Fibroblast of mammary gland (primary cell): ENCODE data around the gene ELP5.

Experiments
- DNase-seq: peaks from one replicate; pipeline ENCODE4 v3.0.0-alpha.2; 2010; ENCODE audit warnings: low read depth
- H3K4me3 ChIP-seq: 2 replicates; pipeline ENCODE4 v1.5.1; 2011; ENCODE audit warnings: low read depth, mild to moderate bottlenecking, low read length, moderate library complexity; ENCODE audit not compliant: control insufficient read depth
- TF ChIP-seq, protein P1 (sequence below): conservative IDR thresholded peaks from 2 replicates; pipeline ENCODE4 v1.5.1; 2011; ENCODE audit warnings: low read depth, low read length, inconsistent platforms; ENCODE audit not compliant: control insufficient read depth, insufficient read depth

The ELP5 gene

DNA sequence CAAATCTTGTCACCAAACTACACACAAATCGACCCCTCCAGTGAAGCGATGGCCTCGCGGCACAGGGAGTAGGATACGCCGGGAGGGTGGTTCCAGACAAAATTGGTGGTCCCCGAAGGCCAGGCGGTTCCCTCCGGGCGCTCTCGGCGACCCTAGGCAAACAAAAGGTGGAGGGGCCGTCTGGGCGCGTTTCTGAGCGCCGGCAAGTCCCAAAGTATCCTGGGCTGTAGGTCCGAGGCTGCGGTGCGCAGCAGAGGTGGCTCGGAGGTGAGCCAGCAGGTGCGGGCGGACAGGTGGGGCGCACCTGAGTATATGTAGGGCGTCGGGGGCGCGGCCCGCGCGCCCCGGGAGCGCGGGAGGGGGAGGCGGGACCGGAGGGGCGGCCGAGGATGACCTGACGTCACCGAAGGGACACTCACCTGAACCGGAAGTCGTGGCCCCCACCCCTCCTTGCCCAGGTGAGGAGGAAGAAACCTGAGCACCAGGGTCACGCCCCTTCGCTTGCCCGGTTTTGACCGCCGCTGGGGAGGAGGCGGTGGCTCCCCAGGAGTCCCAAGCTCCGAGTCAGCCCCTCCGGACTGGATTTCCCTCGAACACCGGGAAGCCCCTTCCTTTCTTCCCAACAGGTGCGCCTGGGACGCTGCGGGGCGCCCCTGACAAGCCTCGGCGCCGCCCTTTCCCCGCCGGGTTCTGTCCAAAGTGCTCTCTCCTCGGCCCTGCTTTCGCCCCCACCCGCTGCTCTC, 10.3 kb downstream of the ELP5 start, which contains the start of gene CLDN7:
CLDN7 (minus strand) TSS at position 287 of the 743 bp plus-strand sequence. CDS start 435 bp downstream, outside the sequence.
- TF ChIP-seq, protein P1, sequence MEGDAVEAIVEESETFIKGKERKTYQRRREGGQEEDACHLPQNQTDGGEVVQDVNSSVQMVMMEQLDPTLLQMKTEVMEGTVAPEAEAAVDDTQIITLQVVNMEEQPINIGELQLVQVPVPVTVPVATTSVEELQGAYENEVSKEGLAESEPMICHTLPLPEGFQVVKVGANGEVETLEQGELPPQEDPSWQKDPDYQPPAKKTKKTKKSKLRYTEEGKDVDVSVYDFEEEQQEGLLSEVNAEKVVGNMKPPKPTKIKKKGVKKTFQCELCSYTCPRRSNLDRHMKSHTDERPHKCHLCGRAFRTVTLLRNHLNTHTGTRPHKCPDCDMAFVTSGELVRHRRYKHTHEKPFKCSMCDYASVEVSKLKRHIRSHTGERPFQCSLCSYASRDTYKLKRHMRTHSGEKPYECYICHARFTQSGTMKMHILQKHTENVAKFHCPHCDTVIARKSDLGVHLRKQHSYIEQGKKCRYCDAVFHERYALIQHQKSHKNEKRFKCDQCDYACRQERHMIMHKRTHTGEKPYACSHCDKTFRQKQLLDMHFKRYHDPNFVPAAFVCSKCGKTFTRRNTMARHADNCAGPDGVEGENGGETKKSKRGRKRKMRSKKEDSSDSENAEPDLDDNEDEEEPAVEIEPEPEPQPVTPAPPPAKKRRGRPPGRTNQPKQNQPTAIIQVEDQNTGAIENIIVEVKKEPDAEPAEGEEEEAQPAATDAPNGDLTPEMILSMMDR: no peak
- peak within 1 kb of the TSS; percentile 32 for H3K4me3 ChIP-seq
- no peak for DNase-seq

DNA sequence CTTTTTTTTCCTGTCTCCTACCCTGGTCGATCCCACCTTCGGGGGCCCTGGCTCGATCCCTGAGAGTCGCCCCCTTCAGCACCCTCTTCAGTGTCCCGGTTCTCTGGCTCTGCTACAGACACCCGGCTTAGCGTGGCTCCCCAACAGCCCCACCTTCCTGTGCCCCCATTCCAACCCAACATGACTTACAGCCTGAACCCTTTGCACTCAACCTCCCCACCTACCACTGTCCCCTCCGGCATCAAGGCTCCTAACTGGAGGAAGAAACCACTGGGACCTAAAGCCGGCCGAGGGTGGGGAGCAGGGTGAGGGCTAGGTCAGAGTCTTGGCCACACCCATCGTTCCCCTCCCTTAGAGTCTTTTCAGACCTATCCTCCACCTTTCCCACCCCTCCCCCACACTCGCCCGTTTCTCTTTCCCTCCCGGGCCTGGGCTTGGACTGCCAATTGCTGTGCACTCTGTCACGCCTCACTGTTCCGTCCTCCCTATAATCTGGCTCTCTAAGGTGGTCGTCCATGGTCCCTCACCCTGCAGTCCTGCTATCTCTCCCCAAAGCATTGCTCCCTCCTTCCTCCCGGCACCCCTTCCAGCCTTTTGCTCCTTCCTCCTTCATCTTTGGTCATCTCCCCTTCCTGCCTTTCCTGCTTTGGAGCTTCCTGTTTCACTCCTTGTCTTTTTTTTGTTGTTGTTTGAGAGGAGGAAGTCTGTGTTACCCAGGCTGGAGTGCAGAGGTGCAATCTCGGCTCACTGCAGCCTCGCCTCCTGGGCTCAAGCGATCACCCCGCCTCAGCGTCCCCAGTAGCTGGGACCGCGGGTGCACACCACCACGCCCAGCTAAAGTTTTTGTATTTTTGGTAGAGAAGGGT, 11.2 kb downstream of the ELP5 start:
- TF ChIP-seq, protein P1: no peak
- no peak for DNase-seq
- H3K4me3 ChIP-seq: no peak overlapping the region

DNA sequence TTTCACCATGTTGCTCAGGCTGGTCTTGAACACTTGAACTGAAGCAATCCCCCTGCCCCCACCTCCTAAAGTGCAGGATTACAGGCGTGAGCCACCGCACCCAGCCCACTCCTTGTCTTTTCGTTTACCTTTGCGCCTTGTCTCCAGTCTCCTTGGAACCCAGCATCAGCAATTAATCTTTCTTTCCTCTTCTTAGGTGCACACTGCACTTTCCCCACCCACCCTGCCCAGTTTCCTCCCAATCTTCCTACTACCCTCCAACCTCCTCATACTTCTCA, 11.7 kb downstream of the ELP5 start:
- DNase-seq: no peak
- no peak overlapping the region for H3K4me3 ChIP-seq
- TF ChIP-seq, protein P1: no peak

DNA sequence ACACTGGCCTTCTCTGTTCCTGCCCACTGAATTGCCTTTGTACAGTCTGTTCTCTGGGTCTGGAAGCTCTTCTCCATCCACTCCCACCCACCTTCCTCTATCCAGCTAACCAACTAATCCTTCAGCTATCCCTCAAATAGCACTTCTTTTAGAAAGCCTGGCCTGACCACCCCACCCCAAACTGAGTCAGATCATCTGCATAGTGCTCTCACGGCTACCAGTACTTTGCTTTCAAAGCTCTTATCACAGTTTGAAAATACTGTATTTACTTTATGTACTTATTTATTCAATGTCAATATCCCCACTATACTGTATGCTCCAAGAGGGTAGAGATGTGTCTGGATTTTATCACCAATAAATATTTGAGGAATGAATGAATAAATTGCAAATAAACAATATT, 14.8 kb downstream of the ELP5 start:
- TF ChIP-seq, protein P1: no peak
- DNase-seq: peak; percentile 33
- H3K4me3 ChIP-seq: no peak overlapping the region

DNA sequence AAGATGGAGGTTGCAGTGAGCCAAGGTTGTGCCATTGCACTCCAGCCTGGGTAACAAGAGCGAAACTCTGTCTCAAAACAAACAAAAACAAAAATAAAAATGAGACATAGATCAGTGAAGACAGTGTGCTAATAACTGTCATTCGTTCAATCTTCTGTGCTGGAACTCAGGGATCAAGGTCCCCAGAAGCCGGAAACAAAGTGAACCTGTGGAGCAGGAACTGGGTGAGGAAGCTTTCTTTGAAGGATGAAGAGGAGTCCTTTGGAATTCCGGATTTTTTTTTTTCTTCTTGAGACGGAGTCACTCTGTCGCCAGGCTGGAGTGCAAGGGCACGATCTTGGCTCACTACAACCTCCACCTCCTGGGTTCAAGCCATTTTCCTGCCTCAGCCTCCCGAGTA, 27.4 kb downstream of the ELP5 start:
- no peak overlapping the region for H3K4me3 ChIP-seq
- TF ChIP-seq, protein P1: no peak
- DNase-seq: no peak

DNA sequence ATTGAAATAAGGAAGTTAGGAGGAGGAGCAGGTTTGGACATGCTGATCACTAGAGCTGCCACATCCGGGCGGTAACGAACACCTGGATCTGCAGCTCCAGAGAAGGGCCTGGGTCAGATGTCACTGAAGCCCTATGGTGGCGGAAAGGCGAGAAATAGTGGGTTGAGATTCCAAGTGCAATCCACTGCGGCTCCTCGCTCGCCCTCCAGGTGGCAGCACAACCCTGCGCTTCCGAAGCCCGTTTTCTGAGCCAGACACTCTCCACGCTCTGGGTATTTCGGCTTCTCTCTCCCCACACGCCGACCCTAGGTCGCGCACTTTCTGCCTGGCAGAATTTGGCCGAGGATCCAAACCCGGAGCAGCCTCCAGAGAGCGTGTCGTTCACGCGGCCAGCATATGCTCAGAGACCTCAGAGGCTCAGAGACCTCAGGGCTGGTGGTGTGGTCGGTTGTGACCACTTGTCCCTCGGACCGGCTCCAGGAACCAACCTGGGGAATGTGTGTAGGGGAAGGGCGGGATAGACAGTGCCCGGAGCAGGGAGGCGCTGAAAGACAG, 28.6 kb downstream of the ELP5 start:
- peak; percentile 75 for DNase-seq
- peak overlapping the region; percentile 44 for H3K4me3 ChIP-seq
- TF ChIP-seq, protein P1: peak; percentile 96
